Neutrophil (primary cell): ENCODE data around the gene ENTHD1.

ENCODE experiments used
- H3K27ac ChIP-seq: fragments of 200-600 bp; sonication (generic); 2 replicates; pipeline ENCODE4 v1.5.1; 2016; ENCODE audit warnings: mild to moderate bottlenecking, moderate library complexity
- H3K27me3 ChIP-seq: fragments of 200-600 bp; sonication (generic); 2 replicates; pipeline ENCODE4 v1.6.0; 2016; ENCODE audit warnings: mild to moderate bottlenecking
- H3K36me3 ChIP-seq: fragments of 200-600 bp; sonication (generic); 2 replicates; pipeline ENCODE4 v1.5.1; 2017
- H3K4me1 ChIP-seq, 2 experiments: fragments of 200-600 bp in 1 of 2; sonication (generic) in 1 of 2; 1 replicate in 1 of 2; 2 replicates in 1 of 2; pipeline versions ENCODE4 v1.5.1 to v1.6.1; 2013 to 2016; ENCODE audit warnings: low read depth in 1 of 2, low read length in 1 of 2, mild to moderate bottlenecking in 1 of 2, moderate library complexity in 1 of 2; ENCODE audit not compliant: control insufficient read depth in 1 of 2, insufficient read depth in 1 of 2
- H3K4me3 ChIP-seq, 2 experiments: fragments of 200-600 bp in 1 of 2; sonication (generic) in 1 of 2; 1 replicate in 1 of 2; 2 replicates in 1 of 2; pipeline ENCODE4 v1.5.1; 2013 to 2016; ENCODE audit warnings: low read depth in 1 of 2, low read length in 1 of 2, mild to moderate bottlenecking in 1 of 2, moderate library complexity in 1 of 2
- H3K9me3 ChIP-seq: fragments of 200-600 bp; sonication (generic); 2 replicates; pipeline ENCODE4 v1.5.1; 2016
- CTCF ChIP-seq: fragments of 200-600 bp; sonication (generic); IDR thresholded peaks from 2 replicates; pipeline ENCODE4 v1.5.1; 2016; ENCODE audit warnings: antibody characterized with exemption

ENTHD1 gene

DNA sequence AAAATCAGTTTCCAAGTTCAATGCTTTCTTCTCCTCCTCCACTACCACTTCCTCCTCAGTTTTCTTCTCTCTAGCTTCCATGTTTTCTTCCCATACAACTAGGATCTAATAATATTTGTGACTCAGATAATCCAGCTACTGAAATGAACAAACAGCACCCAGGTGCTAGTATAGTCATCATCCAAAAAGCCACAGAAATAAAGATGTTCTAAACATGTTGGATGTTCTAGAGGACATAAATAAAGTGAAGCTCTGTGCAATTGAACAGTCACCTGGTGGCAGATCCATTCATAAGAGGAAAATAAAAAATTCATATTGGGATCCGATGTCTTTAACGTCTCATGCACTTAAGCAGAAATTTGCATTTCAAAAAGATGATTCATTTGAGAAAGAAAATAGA is 142.8 kb downstream of the ENTHD1 start:
- no peak for TF ChIP-seq CTCF
- Histone ChIP-seq H3K36me3 (no peaks in the 10 kb centered on the region), H3K9me3 (no peaks in the 10 kb centered on the region), H3K27me3 (peaks cover 75% of the 10 kb centered on the region), H3K4me1 (no peaks in the 10 kb centered on the region), H3K27ac (no peak overlapping the region), H3K4me3 (no peak overlapping the region)

GRCh38 chr22:39748877-39749276 is 144.7 kb downstream of the ENTHD1 start:
- Histone ChIP-seq H3K4me1 (no peaks in the 10 kb centered on the region), H3K27ac (no peak overlapping the region), H3K36me3 (no peaks in the 10 kb centered on the region), H3K27me3 (peaks cover 74% of the 10 kb centered on the region), H3K4me3 (no peak overlapping the region), H3K9me3 (no peaks in the 10 kb centered on the region)
- no peak for TF ChIP-seq CTCF

DNA sequence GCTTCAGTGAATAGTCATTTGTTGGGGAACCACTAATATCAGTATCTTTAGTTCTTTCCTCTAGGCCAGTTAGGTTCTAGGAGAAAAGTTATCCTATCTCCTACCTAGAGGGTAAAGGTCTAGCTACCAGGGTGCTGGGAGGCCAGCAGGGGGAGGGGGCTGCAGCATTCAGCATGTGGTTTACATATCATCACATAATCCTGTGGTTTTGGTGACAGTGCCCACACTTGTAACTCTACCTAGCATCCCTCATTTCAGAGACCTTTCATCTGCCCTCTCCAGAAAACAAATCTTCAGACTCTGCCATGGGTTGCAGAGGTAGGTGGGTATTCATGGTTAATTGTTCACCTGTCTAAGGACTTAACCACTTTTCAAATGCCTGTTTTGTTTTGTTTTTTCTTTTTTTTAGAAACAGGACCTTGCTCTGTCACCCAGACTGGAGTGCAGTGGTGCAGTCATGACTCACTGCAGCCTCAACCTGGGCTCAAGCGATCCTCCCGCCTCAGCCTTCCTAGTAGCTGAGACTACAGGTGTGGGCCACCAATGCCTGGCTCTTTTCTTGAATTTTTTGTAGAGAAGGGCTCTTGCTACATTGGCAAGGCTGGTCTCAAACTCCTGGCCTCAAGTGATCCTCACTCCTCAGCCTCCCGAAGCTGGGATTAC is 146.8 kb downstream of the ENTHD1 start:
- no peaks in the 10 kb centered on the region for H3K9me3 ChIP-seq
- H3K4me3 ChIP-seq, result no peak overlapping the region
- H3K36me3 ChIP-seq, result no peaks in the 10 kb centered on the region
- no peaks in the 10 kb centered on the region for H3K4me1 ChIP-seq
- peaks cover 70% of the 10 kb centered on the region for H3K27me3 ChIP-seq
- no peak overlapping the region for H3K27ac ChIP-seq
- TF ChIP-seq CTCF, result no peak

- H3K27ac ChIP-seq, result no peak overlapping the region
- H3K4me1 ChIP-seq, result no peaks in the 10 kb centered on the region
- peaks cover 61% of the 10 kb centered on the region for H3K27me3 ChIP-seq
- H3K9me3 ChIP-seq, result no peaks in the 10 kb centered on the region
- no peak for TF ChIP-seq CTCF
- no peaks in the 10 kb centered on the region for H3K36me3 ChIP-seq
- H3K4me3 ChIP-seq, result no peak overlapping the region
Measured at GRCh38 chr22:39745789-39746188, 147.8 kb downstream of the ENTHD1 start.

DNA sequence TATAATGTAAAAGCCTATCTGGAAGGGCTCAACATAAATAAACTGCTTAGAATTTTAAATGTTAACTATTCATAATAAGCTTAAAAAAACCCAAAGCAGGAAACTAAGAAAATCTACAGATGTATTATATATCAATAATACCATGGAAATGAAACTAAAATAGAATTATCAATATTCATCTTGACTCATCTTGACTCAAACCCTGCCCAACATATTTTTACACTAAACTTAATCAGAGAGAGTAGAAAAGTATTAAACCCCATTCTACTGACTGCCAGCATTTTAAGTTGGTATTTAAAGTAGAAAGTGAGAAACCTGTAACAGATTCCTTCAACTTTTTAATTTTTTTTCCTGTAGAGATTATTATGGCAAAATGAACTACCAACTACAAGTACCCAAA is 149.2 kb downstream of the ENTHD1 start:
- no peak for TF ChIP-seq CTCF
- Histone ChIP-seq H3K27me3 (peaks cover 47% of the 10 kb centered on the region), H3K4me3 (no peak overlapping the region), H3K4me1 (no peaks in the 10 kb centered on the region), H3K27ac (no peak overlapping the region), H3K9me3 (no peaks in the 10 kb centered on the region), H3K36me3 (no peaks in the 10 kb centered on the region)
